HCT116 (cell line): Measurements from ENCODE around the gene STRA8. TPM values are rescaled to one million over a fixed set of nuclear protein-coding genes. Genes with fewer than 3 reads are reported as not detected.

ENCODE experiments used
- ATAC-seq: fragments of 200-7000 bp; cut with Tn5 transposase; 2 replicates; pipeline ENCODE4 v1.9.1; 2020; ENCODE audit warnings: mild to moderate bottlenecking, moderate library complexity
- BruUV-seq: library from RNA; stranded (reverse); fragments of 400-500 nt; replicated peaks from 2 replicates; lab custom pipeline; 2021; lab: Mats Ljungman, UMichigan
- CTCF ChIA-PET: fragments of 300-600 bp; sonication (Branson Sonifier 250); formaldehyde crosslinking; loops from one replicate; lab custom pipeline; 2021; ENCODE audit warnings: antibody characterized with exemption; lab: Charles Lee
- POLR2A ChIA-PET: fragments of 300-600, 350-600 bp; sonication (Branson Sonifier 250); formaldehyde crosslinking; loops from one replicate; lab custom pipeline; 2021; ENCODE audit warnings: antibody characterized with exemption; lab: Charles Lee
- RAD21 ChIA-PET, 2 experiments: fragments of 300-600 bp; sonication (Branson Sonifier 250); formaldehyde crosslinking; loops; one replicate each; lab custom pipeline; 2023; ENCODE audit warnings: low total read pairs in 2 of 2; ENCODE audit not compliant: uncharacterized antibody in 2 of 2, unreplicated experiment in 2 of 2, low non-redundant PET in 1 of 2; lab: Charles Lee
- DNase-seq: peaks from one replicate; pipeline ENCODE4 v3.0.0-alpha.2; 2010; ENCODE audit warnings: low read depth, low spot score
- H2AFZ ChIP-seq: fragments of 200-600 bp; shearing (Covaris generic), sonication (generic); 2 replicates; pipeline ENCODE4 v1.6.1; 2017; ENCODE audit warnings: low read depth, mixed run types, mixed read lengths, antibody characterized with exemption, low read length; ENCODE audit not compliant: poor library complexity, severe bottlenecking
- H3K27ac ChIP-seq: 2 replicates; pipeline ENCODE4 v1.5.1; 2012; ENCODE audit warnings: low read depth, low read length
- H3K27me3 ChIP-seq: fragments of 200-600 bp; sonication (generic); 2 replicates; pipeline ENCODE4 v1.6.1; 2016; ENCODE audit warnings: mixed run types, low read length, mixed read lengths; ENCODE audit not compliant: insufficient read depth
- H3K36me3 ChIP-seq, 2 experiments: fragments of 200-500 bp in 1 of 2; fragments of 200-600 bp in 1 of 2; sonication (Bioruptor generic) in 1 of 2; sonication (generic) in 1 of 2; 2 replicates each; pipeline versions ENCODE4 v1.5.1 to v1.6.1; 2014 to 2016; ENCODE audit warnings: low read length in 2 of 2, inconsistent platforms in 1 of 2, mixed read lengths in 1 of 2, mixed run types in 1 of 2; ENCODE audit not compliant: insufficient read depth in 2 of 2, control insufficient read depth in 1 of 2
- H3K4me1 ChIP-seq, 2 experiments: fragments of 200-600 bp in 1 of 2; sonication (generic) in 1 of 2; 2 replicates each; pipeline versions ENCODE4 v1.5.1 to v1.6.1; 2012 to 2017; ENCODE audit warnings: low read length in 2 of 2, inconsistent platforms in 1 of 2, mild to moderate bottlenecking in 1 of 2, mixed read lengths in 1 of 2, mixed run types in 1 of 2, moderate library complexity in 1 of 2; ENCODE audit not compliant: insufficient read depth in 2 of 2, control insufficient read depth in 1 of 2
- H3K4me2 ChIP-seq: fragments of 200-600 bp; sonication (generic); 2 replicates; pipeline ENCODE4 v1.6.1; 2017; ENCODE audit warnings: mixed run types, low read length, mixed read lengths
- H3K4me3 ChIP-seq, 2 experiments: fragments of 200-600 bp in 1 of 2; sonication (generic) in 1 of 2; replicated peaks in 1 of 2; 2 replicates each; pipeline ENCODE4 v1.5.1; 2011 to 2016; ENCODE audit warnings: low read length in 2 of 2, control low read depth in 1 of 2, low read depth in 1 of 2, mild to moderate bottlenecking in 1 of 2, mixed read lengths in 1 of 2, mixed run types in 1 of 2
- H3K79me2 ChIP-seq: fragments of 200-600 bp; sonication (generic); 2 replicates; pipeline ENCODE4 v1.6.1; 2017; ENCODE audit warnings: mild to moderate bottlenecking, mixed run types, low read length, moderate library complexity, mixed read lengths; ENCODE audit not compliant: insufficient read depth
- H3K9ac ChIP-seq: fragments of 200-600 bp; sonication (generic); 2 replicates; pipeline ENCODE4 v1.6.1; 2016; ENCODE audit warnings: low read length, mixed read lengths
- H3K9me2 ChIP-seq: fragments of 200-600 bp; sonication (generic), shearing (Covaris generic); 2 replicates; pipeline ENCODE4 v1.6.1; 2017; ENCODE audit warnings: mixed run types, mild to moderate bottlenecking, moderate library complexity; ENCODE audit not compliant: insufficient read depth
- H3K9me3 ChIP-seq, 2 experiments: fragments of 200-500 bp in 1 of 2; fragments of 200-600 bp in 1 of 2; sonication (Bioruptor generic) in 1 of 2; sonication (generic) in 1 of 2; 2 replicates each; pipeline ENCODE4 v1.6.1; 2014 to 2017; ENCODE audit warnings: low read length in 2 of 2, mixed read lengths in 2 of 2, inconsistent platforms in 1 of 2, low read depth in 1 of 2, mild to moderate bottlenecking in 1 of 2, mixed run types in 1 of 2, moderate library complexity in 1 of 2; ENCODE audit not compliant: control insufficient read depth in 1 of 2, insufficient read depth in 1 of 2
- H4K20me1 ChIP-seq: fragments of 200-600 bp; sonication (generic), shearing (Covaris generic); 2 replicates; pipeline ENCODE4 v1.6.1; 2017; ENCODE audit warnings: mixed run types, mild to moderate bottlenecking, moderate library complexity; ENCODE audit not compliant: insufficient read depth
- CEBPB ChIP-seq: IDR thresholded peaks from 2 replicates; pipeline ENCODE4 v1.6.1; 2012; ENCODE audit warnings: low read depth
- EZH2 ChIP-seq: fragments of 200-600 bp; sonication (generic); IDR thresholded peaks from 2 replicates; pipeline ENCODE4 v1.6.1; 2017; ENCODE audit warnings: antibody characterized with exemption, mixed run types
- YY1 ChIP-seq: IDR thresholded peaks from 2 replicates; pipeline ENCODE4 v1.6.1; 2011; ENCODE audit warnings: low read length, low read depth, moderate library complexity, mild to moderate bottlenecking; ENCODE audit not compliant: insufficient replicate concordance; ENCODE audit errors: extremely low read depth
- intact Hi-C: fragments of 100-400 bp; cut with micrococcal nuclease; formaldehyde crosslinking; loops from 2 replicates; pipeline ENCODE4 v1.10.0; 2022
- total RNA-seq: library from RNA; stranded (reverse); gene quantifications from one replicate; pipeline ENCODE4 v1.2.1, GENCODE V29; 2021; ENCODE audit not compliant: unreplicated experiment
- TF ChIP-seq, protein P1 (sequence below): IDR thresholded peaks from 2 replicates; pipeline ENCODE4 v1.6.1; 2011; ENCODE audit warnings: mild to moderate bottlenecking, low read length, moderate library complexity; ENCODE audit not compliant: insufficient replicate concordance; ENCODE audit errors: extremely low read depth
- TF ChIP-seq, protein P2 (sequence below): IDR thresholded peaks from 2 replicates; pipeline ENCODE4 v1.6.1; 2012

Gene STRA8
- total RNA-seq, 1 experiment from 2014 or later, result not detected

DNA sequence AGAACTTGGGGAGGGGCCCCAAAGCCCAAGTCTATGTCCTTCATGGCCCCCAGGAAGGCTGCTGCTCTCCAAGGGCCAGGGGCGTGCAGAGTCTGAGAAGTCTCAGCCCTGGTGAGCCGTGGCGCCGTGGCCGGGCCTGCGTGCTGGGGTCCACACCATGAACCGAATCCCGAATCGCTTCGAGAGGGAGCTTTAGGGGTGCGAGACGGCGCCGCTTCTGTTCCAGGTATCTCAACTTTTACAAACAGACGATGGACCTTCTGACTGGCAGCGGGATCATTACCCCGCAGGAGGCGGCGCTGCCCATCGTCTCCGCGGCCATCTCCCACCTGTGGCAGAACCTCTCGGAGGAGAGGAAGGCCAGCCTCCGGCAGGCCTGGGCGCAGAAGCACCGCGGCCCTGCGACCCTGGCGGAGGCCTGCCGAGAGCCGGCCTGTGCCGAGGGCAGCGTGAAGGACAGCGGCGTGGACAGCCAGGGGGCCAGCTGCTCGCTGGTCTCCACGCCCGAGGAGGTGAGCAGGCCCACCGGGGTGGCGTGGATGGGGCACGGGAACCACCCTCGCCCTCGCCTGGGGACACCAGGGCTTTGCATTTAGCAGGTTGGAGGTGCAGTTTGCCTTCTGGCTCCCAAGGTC, 12.7 kb downstream of the STRA8 start:
- no peak overlapping the region for H3K9ac ChIP-seq
- H3K36me3 ChIP-seq, result no peaks in the 10 kb centered on the region
- H4K20me1 ChIP-seq, result no peaks in the 10 kb centered on the region
- POLR2A ChIA-PET, result no interaction called here
- TF ChIP-seq YY1, result no peak
- no peak for TF ChIP-seq EZH2
- TF ChIP-seq, protein P1, sequence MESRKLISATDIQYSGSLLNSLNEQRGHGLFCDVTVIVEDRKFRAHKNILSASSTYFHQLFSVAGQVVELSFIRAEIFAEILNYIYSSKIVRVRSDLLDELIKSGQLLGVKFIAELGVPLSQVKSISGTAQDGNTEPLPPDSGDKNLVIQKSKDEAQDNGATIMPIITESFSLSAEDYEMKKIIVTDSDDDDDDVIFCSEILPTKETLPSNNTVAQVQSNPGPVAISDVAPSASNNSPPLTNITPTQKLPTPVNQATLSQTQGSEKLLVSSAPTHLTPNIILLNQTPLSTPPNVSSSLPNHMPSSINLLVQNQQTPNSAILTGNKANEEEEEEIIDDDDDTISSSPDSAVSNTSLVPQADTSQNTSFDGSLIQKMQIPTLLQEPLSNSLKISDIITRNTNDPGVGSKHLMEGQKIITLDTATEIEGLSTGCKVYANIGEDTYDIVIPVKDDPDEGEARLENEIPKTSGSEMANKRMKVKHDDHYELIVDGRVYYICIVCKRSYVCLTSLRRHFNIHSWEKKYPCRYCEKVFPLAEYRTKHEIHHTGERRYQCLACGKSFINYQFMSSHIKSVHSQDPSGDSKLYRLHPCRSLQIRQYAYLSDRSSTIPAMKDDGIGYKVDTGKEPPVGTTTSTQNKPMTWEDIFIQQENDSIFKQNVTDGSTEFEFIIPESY, result no peak
- TF ChIP-seq, protein P2, sequence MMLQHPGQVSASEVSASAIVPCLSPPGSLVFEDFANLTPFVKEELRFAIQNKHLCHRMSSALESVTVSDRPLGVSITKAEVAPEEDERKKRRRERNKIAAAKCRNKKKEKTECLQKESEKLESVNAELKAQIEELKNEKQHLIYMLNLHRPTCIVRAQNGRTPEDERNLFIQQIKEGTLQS, result no peak
- no peak for TF ChIP-seq CEBPB
- H3K27ac ChIP-seq, result no peak overlapping the region
- RAD21 ChIA-PET, result no interaction called here
- BruUV-seq, result no TSS peak
- CTCF ChIA-PET, result no interaction called here
- intact Hi-C loops, result no loop called here
- H3K79me2 ChIP-seq, result no peaks in the 10 kb centered on the region
- H3K4me2 ChIP-seq, result no peak overlapping the region
- H3K4me1 ChIP-seq, result no peaks in the 10 kb centered on the region
- DNase-seq (no peak), ATAC-seq (no peak)
- no peaks in the 10 kb centered on the region for H3K27me3 ChIP-seq
- no peaks in the 10 kb centered on the region for H3K9me2 ChIP-seq
- no peak overlapping the region for H2AFZ ChIP-seq
- H3K4me3 ChIP-seq, result no peak overlapping the region
- no peaks in the 10 kb centered on the region for H3K9me3 ChIP-seq
